ENCODE data around the gene ENOX1.

DNA sequence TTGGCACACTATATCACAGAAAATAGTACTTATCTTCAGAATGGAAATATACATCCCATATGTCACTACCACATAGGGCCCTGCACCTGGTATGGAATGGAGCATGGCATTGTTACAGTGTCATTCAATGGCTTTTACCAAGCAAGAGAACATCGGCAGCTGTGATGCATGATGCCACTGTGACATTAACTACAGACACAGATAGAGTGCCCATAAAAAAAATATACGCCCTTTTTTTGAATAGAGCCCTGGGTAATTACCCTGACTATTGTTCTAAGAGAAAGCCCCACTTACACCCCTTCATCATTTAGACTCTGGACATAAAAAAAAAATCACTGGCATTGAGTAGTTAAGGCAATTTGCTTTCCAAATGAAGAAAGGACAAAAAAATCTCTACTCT lies 443.1 kb downstream of the ENOX1 start:
- TF ChIP-seq POLR2A (IDR thresholded peaks at IDR 0.05), result no peak
- TF ChIP-seq, protein P1, sequence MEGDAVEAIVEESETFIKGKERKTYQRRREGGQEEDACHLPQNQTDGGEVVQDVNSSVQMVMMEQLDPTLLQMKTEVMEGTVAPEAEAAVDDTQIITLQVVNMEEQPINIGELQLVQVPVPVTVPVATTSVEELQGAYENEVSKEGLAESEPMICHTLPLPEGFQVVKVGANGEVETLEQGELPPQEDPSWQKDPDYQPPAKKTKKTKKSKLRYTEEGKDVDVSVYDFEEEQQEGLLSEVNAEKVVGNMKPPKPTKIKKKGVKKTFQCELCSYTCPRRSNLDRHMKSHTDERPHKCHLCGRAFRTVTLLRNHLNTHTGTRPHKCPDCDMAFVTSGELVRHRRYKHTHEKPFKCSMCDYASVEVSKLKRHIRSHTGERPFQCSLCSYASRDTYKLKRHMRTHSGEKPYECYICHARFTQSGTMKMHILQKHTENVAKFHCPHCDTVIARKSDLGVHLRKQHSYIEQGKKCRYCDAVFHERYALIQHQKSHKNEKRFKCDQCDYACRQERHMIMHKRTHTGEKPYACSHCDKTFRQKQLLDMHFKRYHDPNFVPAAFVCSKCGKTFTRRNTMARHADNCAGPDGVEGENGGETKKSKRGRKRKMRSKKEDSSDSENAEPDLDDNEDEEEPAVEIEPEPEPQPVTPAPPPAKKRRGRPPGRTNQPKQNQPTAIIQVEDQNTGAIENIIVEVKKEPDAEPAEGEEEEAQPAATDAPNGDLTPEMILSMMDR (IDR thresholded peaks at IDR 0.05), result no peak

Measured in testis (tissue), 2 donors.